GM10266 (cell line): ENCODE results near the gene TRIM5.
"Not testable (repeated sequence)": the region's sequence is repeated elsewhere in the genome, so short reads cannot be mapped to it uniquely, and the experiment has no call there.

ENCODE experiments used
- DNase-seq: peaks from one replicate; pipeline ENCODE4 v3.0.0; 2012; ENCODE audit errors: extremely low spot score
- CTCF ChIP-seq: IDR thresholded peaks from 2 replicates; pipeline ENCODE4 v1.5.1; 2012; ENCODE audit warnings: mild to moderate bottlenecking, low read depth; ENCODE audit not compliant: control insufficient read depth, insufficient read depth; ENCODE audit errors: missing control alignments

The TRIM5 gene

GRCh38 chr11:5665746-5666401, 19.0 kb downstream of the TRIM5 start:
- DNase-seq = no peak
- TF ChIP-seq CTCF = no peak

- no peak for DNase-seq
- no peak for TF ChIP-seq CTCF
Observed at GRCh38 chr11:5665051-5665570, 19.8 kb downstream of the TRIM5 start.

- no peak for TF ChIP-seq CTCF
- DNase-seq = no peak
Observed at GRCh38 chr11:5663511-5663910, 21.4 kb downstream of the TRIM5 start.

- TF ChIP-seq CTCF = no peak
Observed at GRCh38 chr11:5658318-5658717, 26.6 kb downstream of the TRIM5 start.

GRCh38 chr11:5656956-5657355, 27.9 kb downstream of the TRIM5 start:
- not testable (repeated sequence) for DNase-seq

More at GRCh38 chr11:5658318-5658717, 26.6 kb downstream of the TRIM5 start:
- no peak for DNase-seq

- no peak for TF ChIP-seq CTCF
- DNase-seq = no peak
Observed at GRCh38 chr11:5655474-5655873, 29.4 kb downstream of the TRIM5 start.

- no peak for DNase-seq
- TF ChIP-seq CTCF = no peak
Observed at GRCh38 chr11:5646139-5646538, 38.7 kb downstream of the TRIM5 start.

- DNase-seq = no peak
- TF ChIP-seq CTCF = no peak
Observed at GRCh38 chr11:5643585-5643984, 41.3 kb downstream of the TRIM5 start.
